Activated CD4-positive, alpha-beta T cell treated with anti-CD3 and anti-CD28 coated beads, Interleukin-2, amount 50 U/mL, for 1 hour (primary cell): ENCODE measurements around the gene PLSCR1.
"Not testable (repeated sequence)": the region's sequence is repeated elsewhere in the genome, so short reads cannot be mapped to it uniquely, and the experiment has no call there.

ENCODE experiments used
- DNase-seq: peaks from one replicate; pipeline ENCODE4 v3.0.0-alpha.2; 2020

The PLSCR1 gene

GRCh38 chr3:146547235-146547835 is 2.9 kb upstream of the PLSCR1 start:
- DNase-seq = no peak

- DNase-seq = no peak
Measured at GRCh38 chr3:146546366-146546965, 2.1 kb upstream of the PLSCR1 start.

DNA sequence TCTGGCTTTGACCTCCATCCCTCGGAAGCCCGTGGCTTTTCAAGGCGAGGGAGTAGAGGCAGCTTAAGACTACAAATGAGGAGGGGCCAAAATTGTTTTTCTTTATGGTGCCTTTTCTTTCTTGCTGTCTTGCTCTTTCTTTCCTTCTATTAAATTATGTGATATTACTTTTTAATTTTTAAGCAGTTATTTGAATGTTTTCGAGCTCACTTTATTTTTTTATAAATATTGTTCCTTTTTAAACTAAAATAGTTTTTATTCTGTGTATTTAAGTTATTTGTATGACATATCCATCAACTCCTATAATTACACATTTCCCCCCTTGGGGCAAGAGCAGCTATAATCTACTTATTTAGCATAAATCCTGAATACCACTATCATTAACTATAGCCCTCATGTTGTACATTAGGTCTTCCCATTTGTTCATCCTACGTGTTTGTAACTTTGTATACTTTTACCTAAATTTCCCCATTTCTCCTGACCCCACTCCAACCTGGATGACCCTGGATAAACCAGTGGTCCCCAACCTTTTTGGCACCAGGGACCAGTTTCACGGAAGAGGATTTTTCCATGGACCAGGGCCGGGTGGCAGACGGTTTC is 622 bp upstream of the PLSCR1 start:
- no peak for DNase-seq

- DNase-seq = no peak
Measured at GRCh38 chr3:146543461-146544001, 876 bp downstream of the PLSCR1 start.

DNA sequence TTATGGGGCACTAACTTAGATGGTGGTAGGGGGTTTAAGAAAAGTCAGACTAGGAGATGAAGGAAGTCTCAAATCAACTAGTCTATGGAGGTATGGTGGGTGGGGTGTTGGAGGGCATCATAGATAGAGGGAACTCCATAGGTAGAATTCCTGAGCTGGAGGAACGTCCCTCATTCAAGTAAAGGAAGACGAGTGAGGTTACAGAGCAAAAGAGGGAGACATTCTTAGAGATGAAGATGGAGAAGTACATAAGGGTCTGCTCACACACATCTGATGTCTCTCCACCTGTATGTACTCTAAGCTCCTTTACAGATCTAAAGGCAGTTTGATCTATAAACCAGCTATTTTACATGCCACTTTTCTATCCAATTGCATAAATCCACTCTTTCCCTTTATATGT is 1.4 kb downstream of the PLSCR1 start:
- no peak for DNase-seq

DNA sequence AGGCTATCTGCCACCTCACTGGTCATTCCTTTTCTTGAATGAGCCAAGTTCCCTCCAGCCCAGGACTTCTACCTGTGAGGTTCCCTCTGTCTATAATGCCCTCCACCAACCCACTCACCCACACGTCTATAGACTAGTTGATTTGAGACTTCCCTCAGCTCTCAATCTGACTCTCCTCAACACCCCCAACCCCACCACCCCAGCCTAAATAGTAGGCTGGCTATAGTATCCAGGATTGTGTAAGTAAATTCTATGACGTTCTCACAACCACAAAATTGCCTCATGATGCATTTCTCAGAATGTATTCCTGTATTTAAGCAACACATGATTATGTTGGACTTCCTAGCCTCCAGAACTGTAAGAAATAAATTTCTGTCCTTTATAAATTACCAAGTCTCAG is 2.2 kb downstream of the PLSCR1 start:
- no peak for DNase-seq

GRCh38 chr3:146540978-146541377 is 3.4 kb downstream of the PLSCR1 start:
- DNase-seq = no peak

GRCh38 chr3:146540236-146540635 is 4.2 kb downstream of the PLSCR1 start:
- no peak for DNase-seq

GRCh38 chr3:146539315-146539714 is 5.1 kb downstream of the PLSCR1 start:
- DNase-seq = no peak

DNA sequence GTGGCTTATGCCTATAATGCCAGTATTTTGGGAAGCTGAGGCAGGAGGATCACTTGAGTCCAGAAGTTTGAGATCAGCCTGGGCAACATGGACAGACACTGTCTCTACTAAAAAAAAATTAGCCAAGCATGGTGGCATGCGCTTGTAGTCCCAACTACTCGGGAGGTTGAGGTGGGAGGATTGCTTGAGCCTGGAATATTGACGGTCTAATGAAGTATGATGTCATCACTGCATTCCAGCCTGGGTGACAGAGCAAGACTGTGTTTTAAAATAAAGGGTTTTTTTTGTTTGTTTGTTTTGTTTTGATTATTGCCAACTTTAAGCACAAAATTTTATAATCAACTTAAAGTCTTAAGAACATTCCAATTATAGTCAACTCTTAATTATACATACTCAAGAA is 6.8 kb downstream of the PLSCR1 start:
- no peak for DNase-seq

DNA sequence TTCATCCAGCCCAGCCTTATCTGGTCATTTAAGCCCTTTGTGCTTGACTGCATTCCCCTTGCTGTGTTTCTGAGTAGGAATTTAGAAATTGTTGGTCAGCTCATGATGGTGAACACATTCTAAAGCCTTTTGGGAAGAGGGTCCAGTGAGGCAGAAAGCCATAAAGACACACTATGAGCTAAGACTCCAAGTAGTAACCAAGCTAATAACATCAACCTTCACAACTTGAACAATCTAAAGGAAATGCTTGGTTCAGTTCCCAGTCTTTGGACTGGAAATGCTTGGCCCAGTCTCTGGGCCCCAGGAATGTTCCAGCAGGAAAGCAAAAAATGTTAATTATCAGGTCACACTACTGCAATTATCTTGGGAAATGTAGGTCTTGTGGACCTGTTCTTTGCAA is 7.7 kb downstream of the PLSCR1 start:
- DNase-seq = no peak

GRCh38 chr3:146532406-146532805 is 12.0 kb downstream of the PLSCR1 start:
- no peak for DNase-seq

DNA sequence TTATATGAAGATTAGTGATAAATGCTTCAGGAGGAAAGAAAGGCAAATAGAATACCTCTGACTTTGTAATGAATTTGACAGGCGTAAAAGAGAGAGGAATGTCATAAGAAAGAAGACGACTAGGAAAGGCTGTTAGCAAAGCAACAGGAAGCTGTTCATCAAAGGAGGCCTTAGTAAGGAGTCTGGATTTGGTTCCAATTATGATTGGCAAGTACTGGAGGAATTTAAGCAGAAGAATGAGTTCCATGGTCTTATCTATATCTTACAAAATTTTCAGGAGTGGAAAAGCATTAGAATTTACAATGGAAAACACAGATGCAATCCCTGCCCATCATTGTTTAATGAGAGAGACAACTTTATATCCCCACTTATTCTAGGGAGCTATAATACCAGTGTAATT is 13.8 kb downstream of the PLSCR1 start:
- DNase-seq = no peak

- DNase-seq = no peak
Measured at GRCh38 chr3:146529021-146529420, 15.4 kb downstream of the PLSCR1 start.

GRCh38 chr3:146524961-146525360 is 19.4 kb downstream of the PLSCR1 start:
- DNase-seq = no peak

DNA sequence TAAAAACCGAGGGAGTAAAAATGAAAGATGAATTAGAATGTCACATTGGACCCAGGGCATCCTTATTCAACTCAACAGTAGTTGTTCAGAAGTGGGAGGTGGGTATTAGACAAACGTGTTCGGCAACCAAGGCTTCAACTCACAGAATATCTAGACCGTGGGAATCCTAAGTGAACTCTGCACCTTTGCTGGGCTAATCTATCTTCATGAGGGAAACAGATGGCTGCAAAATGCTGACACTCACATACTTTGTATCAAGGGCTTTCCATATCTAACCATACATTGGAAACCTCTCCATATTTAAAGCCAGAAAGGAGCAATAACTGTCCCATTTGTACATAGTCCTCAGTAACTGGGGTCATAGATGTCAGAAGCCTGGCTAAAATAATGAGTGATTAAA is 20.9 kb downstream of the PLSCR1 start:
- DNase-seq = no peak

DNA sequence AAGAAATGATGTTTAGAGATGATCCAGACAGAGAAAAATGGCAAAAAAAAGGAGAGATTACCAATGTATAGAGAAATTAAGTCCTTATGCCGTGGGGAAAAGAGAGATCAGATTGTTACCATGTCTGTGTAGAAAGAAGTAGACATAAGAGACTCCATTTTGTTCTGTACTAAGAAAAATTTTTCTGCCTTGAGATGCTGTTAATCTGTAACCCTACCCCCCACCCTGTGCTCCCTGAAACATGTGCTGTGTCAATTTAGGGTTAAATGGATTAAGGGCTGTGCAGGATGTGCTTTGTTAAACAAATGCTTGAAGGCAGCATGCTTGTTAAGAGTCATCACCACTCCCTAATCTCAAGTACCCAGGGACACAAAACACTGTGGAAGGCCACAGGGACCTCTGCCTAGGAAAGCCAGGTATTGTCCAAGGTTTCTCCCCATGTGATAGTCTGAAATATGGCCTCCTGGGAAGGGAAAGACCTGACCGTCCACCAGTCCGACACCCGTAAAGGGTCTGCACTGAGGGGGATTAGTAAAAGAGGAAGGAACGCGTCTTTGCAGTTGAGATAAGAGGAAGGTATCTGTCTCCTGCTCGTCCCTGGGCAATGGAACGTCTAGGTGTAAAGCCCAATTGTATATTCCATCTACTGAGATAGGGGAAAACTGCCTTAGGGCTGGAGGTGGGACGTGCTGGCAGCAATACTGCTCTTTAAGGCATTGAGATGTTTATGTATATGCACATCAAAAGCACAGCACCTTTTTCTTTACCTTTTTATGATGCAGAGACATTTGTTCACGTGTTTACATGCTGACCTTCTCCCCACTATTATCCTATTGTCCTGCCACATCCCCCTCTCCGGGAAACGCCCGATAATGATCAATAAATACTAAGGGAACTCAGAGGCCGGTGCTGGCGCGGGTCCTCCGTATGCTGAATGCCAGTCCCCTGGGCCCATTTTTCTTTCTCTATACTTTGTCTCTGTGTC is 21.9 kb downstream of the PLSCR1 start:
- not testable (repeated sequence) for DNase-seq

DNA sequence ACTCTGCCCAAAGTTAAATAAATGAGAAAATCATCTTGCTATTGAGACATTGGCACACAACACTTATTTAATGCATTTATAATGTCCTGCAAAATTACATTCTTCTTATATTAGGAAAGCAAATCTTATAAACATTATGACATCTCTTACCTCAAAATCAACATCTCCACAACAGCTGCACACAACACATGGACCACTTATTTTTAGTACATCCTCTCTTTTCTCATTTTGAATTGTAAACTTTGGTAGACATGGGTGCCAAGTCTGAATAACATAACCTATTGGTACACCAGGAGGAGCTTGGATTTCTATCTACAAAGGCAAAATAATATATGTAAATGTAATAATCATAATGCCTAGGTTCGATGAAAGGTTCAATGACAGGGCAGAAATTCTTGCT is 23.0 kb downstream of the PLSCR1 start:
- no peak for DNase-seq

GRCh38 chr3:146519810-146520209 is 24.6 kb downstream of the PLSCR1 start:
- DNase-seq = no peak

DNA sequence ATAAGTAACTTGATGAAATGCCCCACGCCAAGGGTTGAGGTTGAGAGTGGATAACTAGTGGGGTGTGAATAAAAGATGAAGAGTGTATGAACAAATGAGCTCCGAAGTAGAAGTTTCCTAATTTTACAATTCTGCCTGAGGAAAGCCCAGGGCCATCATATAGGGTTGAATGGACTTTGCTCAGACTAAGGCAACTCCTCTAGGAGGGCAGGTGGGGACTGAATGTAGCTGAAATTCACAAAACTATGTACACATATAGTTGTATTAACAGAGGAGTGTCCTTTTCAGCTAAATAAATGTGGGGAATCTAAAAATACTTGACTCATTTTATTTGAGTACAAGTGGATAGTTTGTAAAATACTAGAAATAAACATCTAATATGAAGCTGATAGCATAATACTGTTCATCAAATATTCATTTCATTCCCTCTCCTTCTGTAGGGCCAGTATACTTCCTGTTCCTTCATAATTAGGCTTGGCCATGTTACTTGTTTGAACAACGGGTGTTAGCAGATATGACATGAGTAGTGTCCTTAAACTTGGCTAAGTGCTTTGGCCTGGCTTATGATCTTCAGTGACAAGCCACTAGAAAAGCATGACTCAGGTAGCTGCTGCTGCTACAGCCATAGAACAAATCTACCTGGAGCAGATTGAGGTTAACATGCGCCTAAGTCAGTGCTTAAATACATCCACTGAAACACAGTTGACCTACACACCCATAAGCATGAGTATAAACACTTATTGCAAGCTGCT is 26.5 kb downstream of the PLSCR1 start:
- DNase-seq = no peak

- no peak for DNase-seq
Measured at GRCh38 chr3:146513386-146514051, 30.9 kb downstream of the PLSCR1 start.
